GM12878 (cell line): ENCODE results near the gene BCAS3. TPM values are rescaled to one million over a fixed set of nuclear protein-coding genes. Genes with fewer than 3 reads are reported as not detected.

Experiments
- ATAC-seq: fragments of 200-7000 bp; cut with Tn5 transposase; 3 replicates; pipeline ENCODE4 v1.9.1; 2020; ENCODE audit warnings: mild to moderate bottlenecking, moderate library complexity
- BruUV-seq: library from RNA; stranded (reverse); fragments of 400-500 nt; replicated peaks from 2 replicates; lab custom pipeline; 2021; lab: Mats Ljungman, UMichigan
- CTCF ChIA-PET: fragments of 300-600 bp; sonication (Branson Sonifier 250); formaldehyde crosslinking; extraction: SDS; loops from one replicate; lab custom pipeline; 2021; ENCODE audit warnings: inconsistent platforms; lab: Yijun Ruan, JAX
- POLR2A ChIA-PET: fragments of 350-600 bp; formaldehyde crosslinking; extraction: SDS; loops from one replicate; lab custom pipeline; 2021; ENCODE audit warnings: inconsistent platforms; lab: Charles Lee
- RAD21 ChIA-PET: fragments of 300-600 bp; sonication (Branson Sonifier 250); formaldehyde crosslinking; loops from one replicate; lab custom pipeline; 2023; ENCODE audit warnings: antibody characterized with exemption; ENCODE audit not compliant: unreplicated experiment; lab: Charles Lee
- SMC1A ChIA-PET: fragments of 300-600 bp; sonication (Branson Sonifier 250); formaldehyde crosslinking; loops from one replicate; lab custom pipeline; 2023; ENCODE audit not compliant: unreplicated experiment, uncharacterized antibody; lab: Charles Lee
- DNase-seq: peaks from one replicate; pipeline ENCODE4 v3.0.0-alpha.2; 2011; ENCODE audit warnings: low read depth, low spot score
- FAIRE-seq: peaks from 3 replicates; lab custom pipeline; 2011; peaks lifted over from hg19 to GRCh38; lab: Jason Lieb, UNC
- H2AFZ ChIP-seq: 2 replicates; pipeline ENCODE4 v1.6.0; 2011; ENCODE audit warnings: low read depth, low read length, control low read depth; ENCODE audit not compliant: control insufficient read depth
- H3K27ac ChIP-seq: 2 replicates; pipeline ENCODE4 v1.5.1; 2011; ENCODE audit warnings: control low read depth; ENCODE audit not compliant: control insufficient read depth, insufficient read depth
- H3K27me3 ChIP-seq, 2 experiments: replicated peaks in 1 of 2; 2 replicates each; pipeline versions ENCODE4 v1.6.0 to v1.6.1; 2011; ENCODE audit warnings: low read length in 1 of 2; ENCODE audit not compliant: control insufficient read depth in 2 of 2, insufficient read depth in 2 of 2
- H3K36me3 ChIP-seq, 2 experiments: 2 replicates each; pipeline ENCODE4 v1.5.1; 2011; ENCODE audit warnings: low read length in 1 of 2; ENCODE audit not compliant: control insufficient read depth in 2 of 2, insufficient read depth in 2 of 2
- H3K4me1 ChIP-seq: 2 replicates; pipeline ENCODE4 v1.6.1; 2011; ENCODE audit warnings: mild to moderate bottlenecking, low read length, moderate library complexity, mixed read lengths; ENCODE audit not compliant: control insufficient read depth, insufficient read depth
- H3K4me2 ChIP-seq: 2 replicates; pipeline ENCODE4 v1.6.0; 2011; ENCODE audit warnings: control low read depth; ENCODE audit not compliant: control insufficient read depth, insufficient read depth
- H3K4me3 ChIP-seq: fragments of 200-600 bp; sonication (generic); 2 replicates; pipeline ENCODE4 v1.5.1; 2016
- H3K79me2 ChIP-seq: 2 replicates; pipeline ENCODE4 v1.6.0; 2011; ENCODE audit warnings: low read length; ENCODE audit not compliant: control insufficient read depth, insufficient read depth
- H3K9ac ChIP-seq: 2 replicates; pipeline ENCODE4 v1.8.0; 2011; ENCODE audit warnings: low read length, control low read depth, mixed read lengths; ENCODE audit not compliant: control insufficient read depth, insufficient read depth
- H3K9me3 ChIP-seq: replicated peaks from 3 replicates; pipeline ENCODE4 v1.5.1; 2011; ENCODE audit warnings: mild to moderate bottlenecking, low read length; ENCODE audit not compliant: control insufficient read depth, insufficient read depth
- H4K20me1 ChIP-seq: 2 replicates; pipeline ENCODE4 v1.6.0; 2011; ENCODE audit not compliant: control insufficient read depth, insufficient read depth
- ASH2L ChIP-seq: fragments of 300-600, 200-600 bp; sonication (generic); IDR thresholded peaks from 2 replicates; pipeline ENCODE4 v1.6.1; 2017; ENCODE audit warnings: low read depth, mild to moderate bottlenecking, borderline replicate concordance
- BCL11A ChIP-seq: IDR thresholded peaks from 2 replicates; pipeline ENCODE4 v1.6.1; 2011; ENCODE audit warnings: low read depth, low read length
- BMI1 ChIP-seq: fragments of 450-650 bp; IDR thresholded peaks from 2 replicates; pipeline ENCODE4 v1.6.1; 2016; ENCODE audit warnings: mild to moderate bottlenecking, moderate library complexity, borderline replicate concordance
- NR2C1 ChIP-seq: fragments of 450-650 bp; IDR thresholded peaks from 2 replicates; pipeline ENCODE4 v1.6.1; 2017; ENCODE audit warnings: antibody characterized with exemption, mild to moderate bottlenecking, moderate library complexity
- RAD21 ChIP-seq: IDR thresholded peaks from 2 replicates; pipeline ENCODE4 v1.6.1; 2011; ENCODE audit warnings: mild to moderate bottlenecking, low read depth, low read length, moderate library complexity; ENCODE audit not compliant: insufficient read depth
- TCF3 ChIP-seq: IDR thresholded peaks from 2 replicates; pipeline ENCODE4 v1.6.1; 2012; ENCODE audit warnings: low read depth, mild to moderate bottlenecking, low read length, borderline replicate concordance; ENCODE audit not compliant: insufficient read depth
- WGBS: methylation state at CpG from one replicate; pipeline ENCODE4 v1.1.6; 2016; ENCODE audit warnings: low lambda C conversion rate; ENCODE audit not compliant: insufficient replicate concordance, insufficient coverage; ENCODE audit errors: missing lambda C conversion rate; 5-methylcytosine and 5-hydroxymethylcytosine counted together
- in situ Hi-C: fragments of 300-500 bp; cut with MboI; formaldehyde crosslinking; loops from 9 replicates; pipeline ENCODE4 v1.14.3; 2018; ENCODE audit warnings: mixed read lengths
- intact Hi-C: fragments of 100-400 bp; cut with micrococcal nuclease; formaldehyde crosslinking; loops from one replicate; pipeline ENCODE4 v1.14.2; 2022; ENCODE audit not compliant: unreplicated experiment
- polyA plus RNA-seq, 11 experiments: library from polyadenylated mRNA; depleted of rRNA in 4 of 11; unstranded in 6 of 11; stranded (reverse) in 5 of 11; fragments of >200 nt; fragmentation: Nextera tagmentation in 4 of 11; fragmentation: Illumina TruSeq in 1 of 11; extraction: Ambion mirVana in 4 of 11; extraction: Trizol in 1 of 11; gene quantifications; 1 replicate in 1 of 11; 2 replicates in 10 of 11; pipeline versions ENCODE4 v1.2.1 to v1.2.3, GENCODE V29; 2011 to 2016; ENCODE audit warnings: inconsistent platforms in 2 of 11, missing spikeins in 2 of 11, low read depth in 1 of 11
- total RNA-seq, 4 experiments: library from RNA; depleted of rRNA in 3 of 4; stranded (reverse); fragments of >200 nt in 3 of 4; fragmentation: Illumina TruSeq in 1 of 4; extraction: Trizol in 1 of 4; gene quantifications; 2 replicates each; pipeline versions ENCODE4 v1.2.1 to v1.2.3, GENCODE V29; 2013 to 2021
- TF ChIP-seq, protein P1 (sequence below): IDR thresholded peaks from 2 replicates; pipeline ENCODE4 v1.6.1; 2011; ENCODE audit warnings: low read depth, mild to moderate bottlenecking, low read length, moderate library complexity, borderline replicate concordance; ENCODE audit errors: extremely low read depth
- TF ChIP-seq, protein P2 (sequence below): fragments of 450-650 bp; IDR thresholded peaks from 2 replicates; pipeline ENCODE4 v1.6.1; 2017; ENCODE audit warnings: mild to moderate bottlenecking, moderate library complexity

BCAS3 gene
- total and polyA plus RNA-seq, 10 of the 15 experiments (the other 5 are each of a cell fraction or from before 2014, with no cell fraction given) = 2.1 to 11.0 (median 6.6) TPM

DNA sequence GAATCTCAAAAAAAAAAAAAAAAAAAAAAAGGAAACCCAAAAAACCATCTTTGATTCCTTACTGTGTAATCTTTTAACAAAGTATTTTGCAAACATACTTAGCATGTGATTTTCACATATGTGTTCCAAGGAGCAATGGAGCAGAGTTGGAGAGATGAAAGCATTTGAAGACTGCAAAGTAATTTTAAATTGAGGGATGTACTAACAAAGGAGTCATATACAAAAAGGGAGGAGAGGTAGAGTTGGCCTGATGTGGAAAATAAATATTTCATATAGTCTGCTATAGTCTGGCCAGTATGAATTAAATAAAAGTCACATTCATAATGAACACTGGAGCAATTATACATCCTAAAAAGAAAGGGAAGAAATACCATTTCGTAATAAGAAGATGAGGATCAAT, 456.2 kb downstream of the BCAS3 start:
- H3K9ac ChIP-seq = no peak overlapping the region
- H3K79me2 ChIP-seq = no peaks in the 10 kb centered on the region
- H3K27ac ChIP-seq = no peak overlapping the region
- no peak overlapping the region for H2AFZ ChIP-seq
- TF ChIP-seq, protein P1, sequence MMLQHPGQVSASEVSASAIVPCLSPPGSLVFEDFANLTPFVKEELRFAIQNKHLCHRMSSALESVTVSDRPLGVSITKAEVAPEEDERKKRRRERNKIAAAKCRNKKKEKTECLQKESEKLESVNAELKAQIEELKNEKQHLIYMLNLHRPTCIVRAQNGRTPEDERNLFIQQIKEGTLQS = no peak
- TF ChIP-seq ASH2L = no peak
- no peaks in the 10 kb centered on the region for H3K36me3 ChIP-seq
- ChIA-PET CTCF (no interaction called here), SMC1A (no interaction called here), POLR2A (no interaction called here), RAD21 (no interaction called here)
- no TSS peak for BruUV-seq
- ATAC-seq = no peak
- 48% methylated on average over 1 of the region's 1 CpG for WGBS
- peaks cover 5% of the 10 kb centered on the region; the same call in 1 of the 2 replicates for H3K4me1 ChIP-seq
- no peak overlapping the region for H3K4me3 ChIP-seq
- no peaks in the 10 kb centered on the region for H3K27me3 ChIP-seq
- no peak overlapping the region for H3K4me2 ChIP-seq
- no peaks in the 10 kb centered on the region for H3K9me3 ChIP-seq
- intact Hi-C loops (no loop called here), in situ Hi-C loops (no loop called here)
- H4K20me1 ChIP-seq = no peaks in the 10 kb centered on the region
- FAIRE-seq = no peak
- no peak for DNase-seq

DNA sequence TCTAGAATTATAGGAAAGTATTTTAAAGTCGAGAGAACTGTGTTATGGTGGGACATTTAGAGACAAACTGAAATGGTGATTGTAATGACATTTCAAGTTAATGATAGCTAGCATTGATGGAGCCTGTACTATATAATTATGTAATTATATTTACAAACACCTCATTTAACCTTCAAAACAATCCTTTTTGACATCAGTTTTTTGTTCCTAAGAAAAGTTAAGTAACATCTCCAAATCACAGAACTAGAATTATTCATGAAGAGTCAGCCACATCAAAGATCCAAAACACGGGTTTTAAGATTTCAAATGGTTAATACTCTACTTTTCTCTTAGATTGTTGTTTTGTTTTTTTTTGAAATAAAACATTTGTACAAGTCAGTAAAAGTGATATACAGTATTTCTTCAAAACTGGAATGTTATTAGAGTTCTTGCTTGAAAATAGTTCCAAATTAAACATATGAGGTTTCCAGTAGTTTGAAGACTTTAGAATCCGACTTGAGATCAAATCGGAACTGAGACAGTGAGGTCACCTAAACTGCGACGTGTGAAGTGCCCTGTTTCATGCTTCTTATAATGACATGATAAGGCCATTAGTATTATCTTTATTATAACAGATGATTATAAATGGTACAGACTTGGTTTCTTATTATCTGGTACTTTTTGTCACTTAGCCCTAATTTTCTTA, 457.0 kb downstream of the BCAS3 start:
- FAIRE-seq (no peak), ATAC-seq (no peak), DNase-seq (no peak)
- ChIA-PET RAD21 (interaction anchor here (1.0 kb wide), 1 partner anchor 107 kb away, joined by 3 read pairs; no protein-coding TSS in a partner anchor), SMC1A (no interaction called here), CTCF (interaction anchor here (1.5 to 2.2 kb wide), 2 partner anchors 10 to 133 kb away, joined by 5 to 7 read pairs; no protein-coding TSS in a partner anchor), POLR2A (no interaction called here)
- no TSS peak for BruUV-seq
- intact Hi-C loops (no loop called here), in situ Hi-C loops (no loop called here)
- TF ChIP-seq NR2C1 (no peak), RAD21 (no peak), BCL11A (no peak), BMI1 (no peak), TCF3 (no peak)
- TF ChIP-seq, protein P2, sequence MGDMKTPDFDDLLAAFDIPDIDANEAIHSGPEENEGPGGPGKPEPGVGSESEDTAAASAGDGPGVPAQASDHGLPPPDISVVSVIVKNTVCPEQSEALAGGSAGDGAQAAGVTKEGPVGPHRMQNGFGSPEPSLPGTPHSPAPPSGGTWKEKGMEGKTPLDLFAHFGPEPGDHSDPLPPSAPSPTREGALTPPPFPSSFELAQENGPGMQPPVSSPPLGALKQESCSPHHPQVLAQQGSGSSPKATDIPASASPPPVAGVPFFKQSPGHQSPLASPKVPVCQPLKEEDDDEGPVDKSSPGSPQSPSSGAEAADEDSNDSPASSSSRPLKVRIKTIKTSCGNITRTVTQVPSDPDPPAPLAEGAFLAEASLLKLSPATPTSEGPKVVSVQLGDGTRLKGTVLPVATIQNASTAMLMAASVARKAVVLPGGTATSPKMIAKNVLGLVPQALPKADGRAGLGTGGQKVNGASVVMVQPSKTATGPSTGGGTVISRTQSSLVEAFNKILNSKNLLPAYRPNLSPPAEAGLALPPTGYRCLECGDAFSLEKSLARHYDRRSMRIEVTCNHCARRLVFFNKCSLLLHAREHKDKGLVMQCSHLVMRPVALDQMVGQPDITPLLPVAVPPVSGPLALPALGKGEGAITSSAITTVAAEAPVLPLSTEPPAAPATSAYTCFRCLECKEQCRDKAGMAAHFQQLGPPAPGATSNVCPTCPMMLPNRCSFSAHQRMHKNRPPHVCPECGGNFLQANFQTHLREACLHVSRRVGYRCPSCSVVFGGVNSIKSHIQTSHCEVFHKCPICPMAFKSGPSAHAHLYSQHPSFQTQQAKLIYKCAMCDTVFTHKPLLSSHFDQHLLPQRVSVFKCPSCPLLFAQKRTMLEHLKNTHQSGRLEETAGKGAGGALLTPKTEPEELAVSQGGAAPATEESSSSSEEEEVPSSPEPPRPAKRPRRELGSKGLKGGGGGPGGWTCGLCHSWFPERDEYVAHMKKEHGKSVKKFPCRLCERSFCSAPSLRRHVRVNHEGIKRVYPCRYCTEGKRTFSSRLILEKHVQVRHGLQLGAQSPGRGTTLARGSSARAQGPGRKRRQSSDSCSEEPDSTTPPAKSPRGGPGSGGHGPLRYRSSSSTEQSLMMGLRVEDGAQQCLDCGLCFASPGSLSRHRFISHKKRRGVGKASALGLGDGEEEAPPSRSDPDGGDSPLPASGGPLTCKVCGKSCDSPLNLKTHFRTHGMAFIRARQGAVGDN = no peak
- H3K36me3 ChIP-seq = no peaks in the 10 kb centered on the region
- peaks cover 5% of the 10 kb centered on the region; the same call in 1 of the 2 replicates for H3K4me1 ChIP-seq
- H3K27ac ChIP-seq = no peak overlapping the region
- no peak overlapping the region for H2AFZ ChIP-seq
- H3K4me3 ChIP-seq = no peak overlapping the region
- no peaks in the 10 kb centered on the region for H3K27me3 ChIP-seq
- H3K9me3 ChIP-seq = no peaks in the 10 kb centered on the region
- no peak overlapping the region for H3K4me2 ChIP-seq
- H3K79me2 ChIP-seq = no peaks in the 10 kb centered on the region
- no peak overlapping the region for H3K9ac ChIP-seq
- no peaks in the 10 kb centered on the region for H4K20me1 ChIP-seq
- WGBS = 58% methylated on average over 6 of the region's 6 CpGs
